Measurements from ENCODE around the gene RAD51B.

GRCh38 chr14:68584786-68585185, 765.2 kb downstream of the RAD51B start:
- TF ChIP-seq CTCF (IDR thresholded peaks at IDR 0.05), result no peak
- peak in 1 of 2 donors; percentile 45 for TF ChIP-seq POLR2AphosphoS5 (IDR thresholded peaks at IDR 0.05)
- peak in 1 of 4 donors; percentile 20 for TF ChIP-seq POLR2A (IDR thresholded peaks at IDR 0.05)
- peak in 2 of 4 donors; percentile 12 to 59 for TF ChIP-seq EP300 (IDR thresholded peaks at IDR 0.05)

Measured in upper lobe of left lung (tissue), 4 donors.